ENCODE data around the gene NTRK3.

DNA sequence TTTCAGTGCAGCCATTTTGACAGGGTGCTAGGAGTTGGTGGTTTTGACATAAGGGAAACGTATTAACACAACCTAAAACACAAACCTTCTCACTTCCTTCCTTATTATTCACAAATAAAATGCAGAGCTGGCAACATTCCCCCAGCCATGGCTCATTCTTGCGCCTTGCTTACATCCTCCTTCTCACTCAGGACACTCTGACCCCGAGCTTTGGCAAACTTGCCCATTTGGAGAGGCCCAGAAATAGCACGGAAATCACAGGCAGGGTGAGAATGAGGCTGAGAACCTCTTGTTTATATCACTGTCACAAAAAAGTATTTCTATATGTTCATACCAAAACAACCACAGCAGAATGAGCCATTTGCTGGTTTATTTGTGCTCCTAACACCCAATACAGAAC lies 244.3 kb downstream of the NTRK3 start:
- TF ChIP-seq, protein P1, sequence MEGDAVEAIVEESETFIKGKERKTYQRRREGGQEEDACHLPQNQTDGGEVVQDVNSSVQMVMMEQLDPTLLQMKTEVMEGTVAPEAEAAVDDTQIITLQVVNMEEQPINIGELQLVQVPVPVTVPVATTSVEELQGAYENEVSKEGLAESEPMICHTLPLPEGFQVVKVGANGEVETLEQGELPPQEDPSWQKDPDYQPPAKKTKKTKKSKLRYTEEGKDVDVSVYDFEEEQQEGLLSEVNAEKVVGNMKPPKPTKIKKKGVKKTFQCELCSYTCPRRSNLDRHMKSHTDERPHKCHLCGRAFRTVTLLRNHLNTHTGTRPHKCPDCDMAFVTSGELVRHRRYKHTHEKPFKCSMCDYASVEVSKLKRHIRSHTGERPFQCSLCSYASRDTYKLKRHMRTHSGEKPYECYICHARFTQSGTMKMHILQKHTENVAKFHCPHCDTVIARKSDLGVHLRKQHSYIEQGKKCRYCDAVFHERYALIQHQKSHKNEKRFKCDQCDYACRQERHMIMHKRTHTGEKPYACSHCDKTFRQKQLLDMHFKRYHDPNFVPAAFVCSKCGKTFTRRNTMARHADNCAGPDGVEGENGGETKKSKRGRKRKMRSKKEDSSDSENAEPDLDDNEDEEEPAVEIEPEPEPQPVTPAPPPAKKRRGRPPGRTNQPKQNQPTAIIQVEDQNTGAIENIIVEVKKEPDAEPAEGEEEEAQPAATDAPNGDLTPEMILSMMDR (IDR thresholded peaks at IDR 0.05), result no peak
- TF ChIP-seq POLR2A (IDR thresholded peaks at IDR 0.05), result no peak

Data from thyroid gland (tissue), 4 donors.